ENCODE data around the gene LSAMP.
"Not testable (repeated sequence)": the region's sequence is repeated elsewhere in the genome, so short reads cannot be mapped to it uniquely, and the experiment has no call there.

The LSAMP gene

GRCh38 chr3:115819785-115820384, 625.4 kb downstream of the LSAMP start:
- in situ Hi-C loops (cut with MboI; ENCODE audit: low sequenced_read_pairs): no loop called here

GRCh38 chr3:115814778-115815380, 630.4 kb downstream of the LSAMP start:
- in situ Hi-C loops (cut with MboI; ENCODE audit: low sequenced_read_pairs): no loop called here

- in situ Hi-C loops (cut with MboI; ENCODE audit: low sequenced_read_pairs): no loop called here
Measured at GRCh38 chr3:115814006-115814405, 631.3 kb downstream of the LSAMP start.

- in situ Hi-C loops (cut with MboI; ENCODE audit: low sequenced_read_pairs): no loop called here
Measured at GRCh38 chr3:115808816-115809215, 636.5 kb downstream of the LSAMP start.

GRCh38 chr3:115808244-115808643, 637.0 kb downstream of the LSAMP start:
- in situ Hi-C loops (cut with MboI; ENCODE audit: low sequenced_read_pairs): no loop called here

GRCh38 chr3:115806501-115806900, 638.8 kb downstream of the LSAMP start:
- in situ Hi-C loops (cut with MboI; ENCODE audit: low sequenced_read_pairs): no loop called here

GRCh38 chr3:115805520-115805919, 639.8 kb downstream of the LSAMP start:
- in situ Hi-C loops (cut with MboI; ENCODE audit: low sequenced_read_pairs): no loop called here

GRCh38 chr3:115804713-115805119, 640.6 kb downstream of the LSAMP start:
- in situ Hi-C loops (cut with MboI; ENCODE audit: low sequenced_read_pairs): no loop called here

- in situ Hi-C loops (cut with MboI; ENCODE audit: low sequenced_read_pairs): no loop called here
Measured at GRCh38 chr3:115804200-115804599, 641.1 kb downstream of the LSAMP start.

- in situ Hi-C loops (cut with MboI; ENCODE audit: low sequenced_read_pairs): no loop called here
Measured at GRCh38 chr3:115803661-115804060, 641.6 kb downstream of the LSAMP start.

- in situ Hi-C loops (cut with MboI; ENCODE audit: low sequenced_read_pairs): no loop called here
Measured at GRCh38 chr3:115800489-115801075, 644.7 kb downstream of the LSAMP start.

GRCh38 chr3:115800065-115800464, 645.2 kb downstream of the LSAMP start:
- in situ Hi-C loops (cut with MboI; ENCODE audit: low sequenced_read_pairs): not testable (repeated sequence)

- in situ Hi-C loops (cut with MboI; ENCODE audit: low sequenced_read_pairs): no loop called here
Measured at GRCh38 chr3:115792206-115792955, 652.9 kb downstream of the LSAMP start.

- in situ Hi-C loops (cut with MboI; ENCODE audit: low sequenced_read_pairs): not testable (repeated sequence)
Measured at GRCh38 chr3:115791271-115792153, 653.8 kb downstream of the LSAMP start.

GRCh38 chr3:115790759-115791158, 654.5 kb downstream of the LSAMP start:
- in situ Hi-C loops (cut with MboI; ENCODE audit: low sequenced_read_pairs): no loop called here

- in situ Hi-C loops (cut with MboI; ENCODE audit: low sequenced_read_pairs): no loop called here
Measured at GRCh38 chr3:115789481-115789880, 655.8 kb downstream of the LSAMP start.

- in situ Hi-C loops (cut with MboI; ENCODE audit: low sequenced_read_pairs): no loop called here
Measured at GRCh38 chr3:115788921-115789470, 656.3 kb downstream of the LSAMP start.

GRCh38 chr3:115787818-115788217, 657.5 kb downstream of the LSAMP start:
- in situ Hi-C loops (cut with MboI; ENCODE audit: low sequenced_read_pairs): no loop called here

- in situ Hi-C loops (cut with MboI; ENCODE audit: low sequenced_read_pairs): no loop called here
Measured at GRCh38 chr3:115785782-115786181, 659.5 kb downstream of the LSAMP start.

GRCh38 chr3:115784739-115785536, 660.3 kb downstream of the LSAMP start:
- in situ Hi-C loops (cut with MboI; ENCODE audit: low sequenced_read_pairs): no loop called here
